MV-4-11 (cell line): Measurements from ENCODE around the gene MAPK7.

Experiments
- DNase-seq: peaks from one replicate; lab custom pipeline; 2025; lab: John Stamatoyannopoulos, UW

Gene MAPK7

GRCh38 chr17:19418251-19418992 lies 40.1 kb downstream of the MAPK7 start:
- peak; percentile 73 for DNase-seq

- no peak for DNase-seq
These were observed 42.9 kb downstream of the MAPK7 start for GRCh38 chr17:19421219-19421618.

GRCh38 chr17:19421926-19422325 lies 43.6 kb downstream of the MAPK7 start:
- no peak for DNase-seq

- DNase-seq: no peak
These were observed 46.9 kb downstream of the MAPK7 start for GRCh38 chr17:19424934-19425868.

GRCh38 chr17:19426631-19427030 lies 48.3 kb downstream of the MAPK7 start:
- DNase-seq: no peak

- no peak for DNase-seq
These were observed 53.4 kb downstream of the MAPK7 start for GRCh38 chr17:19431691-19432090.
